ELR (cell line): ENCODE measurements around the gene CEP170.
A peak's percentile ranks its signal among the peaks of the same experiment; 100 is the strongest.
"Not testable (repeated sequence)": the region's sequence is repeated elsewhere in the genome, so short reads cannot be mapped to it uniquely, and the experiment has no call there.

ENCODE experiments used
- DNase-seq: peaks from one replicate; pipeline ENCODE4 v3.0.0-alpha.2; 2015; ENCODE audit warnings: low read depth

Gene CEP170

GRCh38 chr1:243233908-243234307 is 21.2 kb downstream of the CEP170 start:
- no peak for DNase-seq

- peak; percentile 66 for DNase-seq
Observed at GRCh38 chr1:243230914-243231313, 24.2 kb downstream of the CEP170 start.

GRCh38 chr1:243229526-243229925 is 25.6 kb downstream of the CEP170 start:
- no peak for DNase-seq

GRCh38 chr1:243227622-243228021 is 27.5 kb downstream of the CEP170 start:
- no peak for DNase-seq

GRCh38 chr1:243218059-243218458 is 37.0 kb downstream of the CEP170 start:
- DNase-seq, result no peak

GRCh38 chr1:243217349-243217748 is 37.7 kb downstream of the CEP170 start:
- no peak for DNase-seq

GRCh38 chr1:243216741-243217140 is 38.3 kb downstream of the CEP170 start:
- no peak for DNase-seq

- not testable (repeated sequence) for DNase-seq
Observed at GRCh38 chr1:243215276-243215875, 39.7 kb downstream of the CEP170 start.

GRCh38 chr1:243213045-243213787 is 41.9 kb downstream of the CEP170 start:
- peak; percentile 74 for DNase-seq

- not testable (repeated sequence) for DNase-seq
Observed at GRCh38 chr1:243211984-243212383, 43.1 kb downstream of the CEP170 start.

GRCh38 chr1:243205026-243205501 is 50.0 kb downstream of the CEP170 start:
- DNase-seq, result peak; percentile 77

GRCh38 chr1:243204336-243204735 is 50.7 kb downstream of the CEP170 start:
- not testable (repeated sequence) for DNase-seq

GRCh38 chr1:243203196-243203595 is 51.9 kb downstream of the CEP170 start:
- DNase-seq, result not testable (repeated sequence)

GRCh38 chr1:243201316-243201715 is 53.8 kb downstream of the CEP170 start:
- not testable (repeated sequence) for DNase-seq

- DNase-seq, result not testable (repeated sequence)
Observed at GRCh38 chr1:243197524-243197923, 57.6 kb downstream of the CEP170 start.

- DNase-seq, result not testable (repeated sequence)
Observed at GRCh38 chr1:243193330-243193729, 61.8 kb downstream of the CEP170 start.

- DNase-seq, result not testable (repeated sequence)
Observed at GRCh38 chr1:243186201-243186995, 68.7 kb downstream of the CEP170 start.

- DNase-seq, result not testable (repeated sequence)
Observed at GRCh38 chr1:243184787-243185186, 70.3 kb downstream of the CEP170 start.

GRCh38 chr1:243183661-243184060 is 71.4 kb downstream of the CEP170 start:
- DNase-seq, result not testable (repeated sequence)

GRCh38 chr1:243183176-243183575 is 71.9 kb downstream of the CEP170 start:
- not testable (repeated sequence) for DNase-seq

GRCh38 chr1:243179720-243180119 is 75.4 kb downstream of the CEP170 start:
- no peak for DNase-seq

GRCh38 chr1:243177792-243178191 is 77.3 kb downstream of the CEP170 start:
- DNase-seq, result not testable (repeated sequence)
